Measurements from ENCODE around the gene GSTM2. TPM values are rescaled to one million over a fixed set of nuclear protein-coding genes. Genes with fewer than 3 reads are reported as not detected.

Gene GSTM2
- total RNA-seq, 2 donors from 2014 or later, result 36.7 to 44.4 TPM

- ATAC-seq (no peak), DNase-seq (no peak)
- intact Hi-C loops (cut with DNase I), result loop anchor here in 1 of 2 donors (5.0 kb wide), 1 partner anchor 56 kb away; the partner anchor contains the start of gene GSTM2
Observed at GRCh38 chr1:109722908-109723691, 55.2 kb downstream of the GSTM2 start.

Other genes starting within 250 kb of the GSTM2 start
- 10 to 100 TPM; 41.5 to 62.8 TPM for gene PSMA5, start 241.6 kb upstream of the GSTM2 start, total RNA-seq
- gene SYPL2, start 201.5 kb upstream of the GSTM2 start, total RNA-seq, result 10 to 100 TPM; 12.3 to 15.4 TPM
- 1 to 10 TPM; 2.5 to 3.4 TPM for gene ATXN7L2, start 184.2 kb upstream of the GSTM2 start, total RNA-seq
- gene CYB561D1, start 174.0 kb upstream of the GSTM2 start, total RNA-seq, result 1 to 10 TPM; 5.8 to 5.9 TPM
- gene AMIGO1, start 158.3 kb upstream of the GSTM2 start, total RNA-seq, result 10 to 100 TPM in 1 of 2 donors, 1 to 10 TPM in 1; 9.3 to 12.6 TPM
- gene GPR61, start 128.2 kb upstream of the GSTM2 start, total RNA-seq, result under 1 TPM in 1 of 2 donors, not detected in 1; 0.55 TPM
- gene GNAI3, start 119.4 kb upstream of the GSTM2 start, total RNA-seq, result 1 to 10 TPM; 3.4 to 4.6 TPM
- not detected for gene GNAT2, start 48.4 kb upstream of the GSTM2 start, total RNA-seq
- 10 to 100 TPM; 13.1 to 25.8 TPM for gene AMPD2, start 48.2 kb upstream of the GSTM2 start, total RNA-seq
- gene GSTM4, start 12.0 kb upstream of the GSTM2 start, total RNA-seq, result 10 to 100 TPM; 27.5 to 32.5 TPM
- not detected for gene GSTM1, start 19.8 kb downstream of the GSTM2 start, total RNA-seq
- gene GSTM5, start 44.2 kb downstream of the GSTM2 start, total RNA-seq, result 1 to 10 TPM; 3.0 to 6.9 TPM
- 10 to 100 TPM; 46.8 to 68.7 TPM for gene GSTM3, start 73.0 kb downstream of the GSTM2 start, total RNA-seq
- not detected for gene EPS8L3, start 95.9 kb downstream of the GSTM2 start, total RNA-seq
- 10 to 100 TPM; 30.8 to 44.1 TPM for gene CSF1, start 242.8 kb downstream of the GSTM2 start, total RNA-seq